KG1 (cell line): Measurements from ENCODE around the gene DAZAP1.
A peak's percentile ranks its signal among the peaks of the same experiment; 100 is the strongest.
"Not testable (repeated sequence)": the region's sequence is repeated elsewhere in the genome, so short reads cannot be mapped to it uniquely, and the experiment has no call there.

ENCODE experiments used
- DNase-seq: peaks from one replicate; lab custom pipeline; 2025; lab: John Stamatoyannopoulos, UW

DAZAP1 gene

DNA sequence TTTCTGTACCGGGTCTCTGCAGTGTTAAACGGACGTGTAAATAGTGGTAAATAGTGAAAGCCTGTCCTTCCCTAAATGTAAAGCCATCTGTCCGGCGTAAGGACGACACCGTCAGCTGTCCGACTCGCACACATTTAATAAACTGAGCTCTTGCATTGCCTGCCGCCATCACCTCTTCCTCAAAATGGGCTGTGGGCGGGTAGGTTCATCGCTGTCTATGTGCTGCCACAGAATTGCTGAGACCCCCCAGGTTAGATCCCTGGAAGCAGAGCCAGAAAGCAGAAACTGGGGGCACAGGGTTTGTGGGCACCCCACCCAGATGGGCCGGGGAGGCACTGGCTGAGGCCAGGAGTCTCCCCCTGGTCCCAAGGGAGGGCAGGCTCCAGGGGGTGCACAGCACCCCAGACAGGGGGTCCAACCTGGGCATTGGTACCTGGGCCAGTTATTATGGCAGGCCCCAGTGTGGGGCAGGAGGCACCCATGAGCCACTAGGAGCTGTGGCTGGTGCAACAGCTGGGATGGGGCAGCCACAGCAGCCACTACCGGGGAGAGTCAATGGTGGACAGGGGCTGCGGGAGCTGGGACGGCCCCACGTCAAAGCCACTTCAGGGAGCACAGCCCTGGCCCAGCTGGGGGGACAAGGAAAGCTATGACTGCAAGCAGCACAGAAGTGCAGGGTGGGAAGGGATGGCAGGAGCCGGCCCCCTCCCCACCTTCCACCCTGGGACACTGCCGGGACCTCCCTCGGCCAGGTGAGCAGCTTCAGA, 65.9 kb downstream of the DAZAP1 start:
- no peak for DNase-seq

DNA sequence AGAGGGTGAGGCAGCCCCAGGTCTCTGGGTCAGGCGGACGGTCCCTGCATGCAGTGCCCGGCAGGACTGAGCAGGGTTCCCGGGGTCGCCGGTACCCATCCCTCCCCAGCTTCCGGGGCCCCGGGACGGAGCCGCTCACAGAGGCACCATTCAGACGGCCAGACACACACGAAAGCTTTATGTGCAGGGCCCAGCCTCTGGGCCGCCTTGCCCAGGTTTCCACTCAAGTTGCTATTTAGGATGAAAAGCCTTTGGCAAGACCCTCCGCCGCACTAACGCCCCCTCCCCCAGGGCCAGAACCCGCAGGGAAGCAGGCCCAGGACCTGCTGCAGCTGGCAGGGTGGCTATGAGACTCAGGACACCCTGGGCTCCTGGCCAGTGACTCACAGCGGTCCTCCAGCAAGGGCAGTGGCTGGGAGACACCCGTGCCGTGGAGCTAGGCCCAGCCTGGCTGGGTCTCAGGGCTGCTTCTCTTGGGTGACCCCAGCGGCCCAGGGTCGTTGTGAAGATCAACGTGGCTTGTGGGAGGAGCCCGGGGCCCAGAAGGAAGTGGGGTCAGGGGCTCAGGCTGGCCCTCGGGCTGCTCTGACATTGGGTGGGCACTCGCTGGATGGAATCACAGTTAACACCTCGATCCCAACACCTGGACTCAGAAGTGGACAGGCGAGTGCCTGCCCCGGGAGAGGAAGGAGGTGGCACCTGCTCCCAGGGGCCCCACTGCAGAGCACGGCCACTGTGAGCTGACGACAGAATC, 66.8 kb downstream of the DAZAP1 start:
- no peak for DNase-seq

DNA sequence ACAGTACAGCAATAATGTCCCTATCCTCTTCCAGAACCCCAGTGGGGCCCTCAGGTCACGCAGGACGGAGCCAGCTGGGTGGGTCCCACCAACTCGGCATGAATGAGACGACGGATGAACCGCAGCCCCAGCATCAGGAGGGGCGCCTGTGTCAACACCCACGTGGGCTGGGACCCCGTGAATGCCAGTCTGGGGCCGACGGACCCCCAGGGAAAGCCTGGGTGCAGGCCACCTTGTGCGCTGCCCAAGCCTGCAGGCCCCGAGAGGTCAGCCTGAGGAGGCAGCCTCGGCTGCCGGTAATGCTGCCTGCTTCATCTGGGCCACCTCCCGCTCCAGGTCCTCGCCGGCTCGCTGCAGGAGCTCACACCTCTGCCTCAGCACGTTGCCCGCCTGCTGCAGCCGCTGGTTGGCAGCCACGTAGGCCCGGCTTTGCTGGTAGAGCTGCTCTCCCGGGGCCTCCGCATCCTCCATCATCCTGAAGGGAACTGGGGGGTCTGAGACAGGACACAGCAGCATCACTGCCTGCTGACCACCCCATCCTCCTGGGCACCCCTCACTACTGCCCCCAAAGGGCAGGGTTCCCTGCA, 67.5 kb downstream of the DAZAP1 start:
- DNase-seq = no peak

DNA sequence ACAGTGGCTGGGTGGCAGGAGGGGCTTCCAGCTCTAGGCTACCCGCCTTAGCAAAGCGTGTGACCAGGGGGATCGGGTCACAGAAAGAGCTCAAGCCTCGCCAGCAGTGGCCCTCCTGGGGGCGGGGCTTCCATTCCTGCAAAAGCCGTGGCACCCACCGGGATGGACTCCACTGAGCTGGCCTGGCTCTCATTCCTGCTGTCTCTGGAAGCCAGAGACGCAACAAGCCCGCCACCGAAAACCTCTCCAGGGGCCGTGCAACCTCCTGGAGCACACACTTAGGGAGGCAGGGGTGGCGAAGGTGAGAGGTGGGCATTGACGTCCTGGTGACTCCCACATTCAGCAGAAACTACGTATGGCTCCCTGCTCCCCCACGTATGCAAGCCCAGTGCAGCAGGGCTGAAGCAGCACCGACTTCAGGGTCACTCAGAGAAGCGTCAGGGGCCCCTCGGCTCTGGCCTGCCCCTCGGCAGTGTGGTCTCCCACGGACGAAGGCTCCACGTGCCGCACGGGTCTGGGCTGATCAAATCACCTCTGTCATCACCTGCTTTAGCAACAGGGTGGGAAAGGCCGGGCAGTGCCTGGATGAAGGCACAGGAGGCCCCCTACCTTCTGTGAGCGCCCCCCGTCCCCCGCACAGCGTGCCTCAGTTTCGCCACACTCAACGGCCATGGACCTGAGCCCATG, 68.5 kb downstream of the DAZAP1 start:
- no peak for DNase-seq

DNA sequence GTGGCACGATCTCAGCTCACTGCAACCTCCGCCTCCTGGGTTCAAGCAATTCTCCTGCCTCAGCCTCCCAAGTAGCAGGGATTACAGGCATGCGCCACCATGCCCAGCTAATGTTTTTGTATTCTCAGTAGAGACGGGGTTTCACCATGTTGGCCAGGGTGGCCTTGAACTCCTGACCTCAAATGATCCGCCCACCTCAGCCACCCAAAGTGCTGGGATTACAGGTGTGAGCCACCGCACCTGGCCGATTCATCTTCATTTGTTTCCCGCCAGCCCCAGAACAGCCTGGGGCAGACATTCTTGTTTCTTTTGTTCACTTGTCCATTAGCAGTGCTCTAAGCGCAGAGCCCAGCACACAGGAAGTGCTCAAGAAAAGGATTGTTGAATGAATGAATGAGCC, 69.7 kb downstream of the DAZAP1 start:
- DNase-seq = not testable (repeated sequence)

DNA sequence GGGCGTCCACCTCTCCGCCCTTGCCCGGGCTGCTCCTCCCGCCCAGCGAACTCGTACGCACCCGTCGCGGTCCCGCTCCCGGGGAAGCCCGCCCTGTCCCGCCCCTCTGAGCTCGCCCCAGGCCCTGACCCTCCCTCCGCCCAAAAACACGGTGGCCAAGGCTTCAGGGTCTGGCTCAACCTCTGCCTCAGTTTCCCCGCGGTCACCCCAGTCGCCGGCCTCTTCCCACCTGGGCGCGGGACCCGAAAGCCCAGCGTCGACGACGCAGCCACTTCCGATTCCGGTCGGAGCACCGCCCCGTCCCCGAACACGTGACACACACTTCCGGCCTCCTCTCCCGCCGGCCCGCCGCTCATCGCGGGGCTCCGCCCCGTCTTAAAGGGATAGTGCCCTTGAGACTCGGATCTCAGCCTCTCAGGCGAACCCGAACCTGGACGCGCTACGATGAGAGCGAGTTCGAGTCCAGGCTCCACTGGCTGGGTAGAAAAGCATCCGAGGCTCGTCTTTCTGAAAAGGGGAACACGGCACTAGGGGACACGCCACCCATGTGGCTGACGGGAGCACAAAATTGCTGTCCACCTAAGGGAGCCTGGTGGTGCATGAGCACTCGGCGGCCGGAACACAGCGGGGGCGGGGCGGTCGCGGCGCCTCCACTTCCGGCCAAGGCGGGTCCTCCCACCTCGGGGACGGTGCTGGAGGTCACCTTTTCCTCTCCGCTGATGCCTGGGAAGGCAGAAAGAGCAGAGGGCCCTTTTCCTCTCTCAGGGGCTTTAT, 71.7 kb downstream of the DAZAP1 start, which contains the start of gene C19orf25:
TSS of gene C19orf25 (minus strand) at position 282 of the 774 bp plus-strand sequence. CDS start 312 bp downstream, outside the sequence.
- DNase-seq = peak; percentile 87

DNA sequence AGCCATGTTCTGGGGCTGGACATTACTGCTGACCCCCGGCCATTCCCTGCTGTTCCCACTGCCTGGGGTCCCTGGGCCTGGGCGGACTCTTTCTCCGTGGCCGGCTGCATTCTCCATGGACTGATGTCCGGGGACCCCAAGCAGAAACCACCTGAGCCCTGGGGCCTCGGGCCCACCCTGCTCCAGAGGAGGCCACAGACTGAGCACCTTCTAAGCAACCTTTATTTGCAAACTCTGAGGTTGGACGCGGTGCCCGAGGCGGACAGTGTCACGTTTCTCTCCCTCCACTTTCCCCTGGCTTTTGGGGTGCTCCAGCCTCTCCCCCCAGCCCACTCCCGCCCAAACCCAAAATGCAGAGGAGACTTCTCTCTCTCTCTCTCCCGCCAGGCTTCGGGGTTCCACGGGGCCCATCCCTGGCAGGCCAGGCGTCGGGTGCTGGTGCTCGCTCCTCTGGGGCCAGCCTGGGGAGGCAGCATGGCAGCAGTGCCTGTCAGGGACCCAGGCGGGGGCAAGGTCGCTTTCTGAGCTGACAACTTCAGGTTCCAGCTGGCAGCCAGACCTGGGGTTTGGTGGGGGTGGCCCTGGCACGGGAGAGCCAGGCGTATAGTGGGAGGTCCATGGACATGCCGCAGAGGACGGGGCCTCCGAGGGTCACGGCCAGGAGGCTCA, 74.0 kb downstream of the DAZAP1 start:
- DNase-seq = no peak

DNA sequence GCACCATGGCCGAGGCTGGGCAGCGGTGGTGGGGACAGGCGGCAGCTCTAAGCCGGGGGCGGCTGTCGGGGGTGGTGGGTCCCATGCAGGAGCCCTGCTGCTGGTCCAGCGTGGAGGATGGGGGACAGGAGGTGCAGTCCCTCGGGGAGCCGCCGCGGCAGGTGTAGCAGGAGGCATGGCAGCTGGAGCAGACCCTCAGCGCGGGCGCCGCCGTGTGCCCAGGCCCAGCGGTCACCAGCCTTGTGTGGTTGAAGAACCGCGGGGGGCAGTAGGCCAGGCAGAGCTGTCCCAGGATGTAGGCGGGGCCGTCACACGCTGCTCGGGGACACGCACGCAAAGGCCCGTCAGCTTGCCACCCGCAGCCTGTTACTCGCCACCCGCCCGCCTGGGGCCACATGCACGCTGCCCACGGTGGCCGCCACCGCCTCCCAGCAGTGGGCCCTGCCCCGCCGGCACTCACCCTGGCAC, 74.5 kb downstream of the DAZAP1 start:
- DNase-seq = no peak

DNA sequence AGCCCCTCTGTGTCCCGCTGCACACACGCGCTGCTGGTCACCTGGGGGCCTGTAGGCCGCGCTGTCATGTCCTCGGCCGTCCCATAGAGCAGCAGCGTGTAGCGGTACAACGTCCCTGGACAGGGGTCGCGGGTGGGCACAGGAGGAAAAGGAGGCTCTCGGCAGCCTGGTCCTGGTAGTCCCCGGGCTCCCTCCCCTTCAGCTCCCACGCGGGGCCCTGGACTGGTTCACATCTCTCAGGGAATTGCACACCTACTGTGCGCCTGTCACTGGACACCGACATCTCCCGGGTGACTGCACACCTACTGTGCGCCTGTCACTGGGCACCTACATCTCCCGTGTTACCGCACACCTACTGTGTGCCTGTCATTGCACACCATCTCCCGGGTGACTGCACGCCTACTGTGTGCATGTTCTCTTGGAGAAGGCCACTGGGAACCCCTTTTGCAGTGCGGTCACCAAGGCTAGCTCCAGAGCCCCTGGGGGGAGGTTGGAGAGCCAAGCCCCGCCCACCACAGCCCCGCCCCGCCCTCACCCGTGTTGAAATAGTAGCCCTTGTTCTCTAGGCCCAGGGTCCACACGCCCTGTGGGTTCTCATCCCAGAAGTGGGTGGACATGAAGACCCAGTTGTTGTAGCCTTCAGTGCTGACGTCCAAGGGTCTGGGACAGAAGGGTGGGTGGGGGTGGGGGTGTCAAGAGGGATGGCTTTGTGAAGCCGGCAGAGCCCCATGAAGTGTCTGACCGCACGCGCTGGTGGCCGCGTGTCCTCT, 75.2 kb downstream of the DAZAP1 start:
- no peak for DNase-seq

DNA sequence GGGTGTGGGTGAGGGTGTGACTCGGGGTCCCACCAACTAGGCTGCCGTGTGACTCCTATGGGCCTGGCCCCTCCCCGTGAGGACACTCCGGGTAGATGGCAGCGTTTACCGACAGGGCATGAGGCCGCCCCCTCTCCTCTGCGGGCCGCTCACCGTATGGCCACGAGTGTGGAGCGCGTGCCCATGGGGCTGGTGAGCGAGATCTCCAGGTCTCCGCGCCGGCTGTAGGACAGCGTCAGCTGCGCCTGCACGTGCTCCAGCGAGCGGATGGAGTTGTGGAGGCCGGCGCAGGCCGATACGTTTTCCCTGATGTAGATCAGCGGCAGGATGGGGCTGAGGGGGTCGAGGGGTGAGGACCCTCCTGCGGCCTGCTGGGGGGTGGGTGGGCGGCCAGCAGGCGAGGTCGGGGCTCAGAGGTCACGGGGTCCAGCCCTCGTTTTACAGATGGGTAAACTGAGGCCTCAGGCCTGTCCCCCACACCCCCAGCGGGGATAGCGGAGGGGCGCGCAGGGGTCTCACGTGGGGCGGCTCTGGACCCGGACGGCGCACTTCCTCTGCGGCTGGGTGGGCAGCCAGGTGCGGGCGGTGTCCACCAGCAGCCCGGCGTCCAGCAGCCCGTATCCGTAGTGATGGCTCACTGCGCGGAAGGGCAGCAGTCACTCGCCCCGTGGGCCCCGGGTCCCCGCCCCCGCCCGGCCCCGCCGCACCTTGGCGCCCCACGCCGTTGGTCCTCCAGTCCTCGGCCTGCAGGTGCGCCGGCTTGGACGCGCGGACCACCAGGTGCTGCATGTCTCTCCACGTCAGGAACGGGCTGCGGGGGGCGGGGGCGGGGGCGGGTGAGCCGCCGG, 76.0 kb downstream of the DAZAP1 start:
- no peak for DNase-seq

DNA sequence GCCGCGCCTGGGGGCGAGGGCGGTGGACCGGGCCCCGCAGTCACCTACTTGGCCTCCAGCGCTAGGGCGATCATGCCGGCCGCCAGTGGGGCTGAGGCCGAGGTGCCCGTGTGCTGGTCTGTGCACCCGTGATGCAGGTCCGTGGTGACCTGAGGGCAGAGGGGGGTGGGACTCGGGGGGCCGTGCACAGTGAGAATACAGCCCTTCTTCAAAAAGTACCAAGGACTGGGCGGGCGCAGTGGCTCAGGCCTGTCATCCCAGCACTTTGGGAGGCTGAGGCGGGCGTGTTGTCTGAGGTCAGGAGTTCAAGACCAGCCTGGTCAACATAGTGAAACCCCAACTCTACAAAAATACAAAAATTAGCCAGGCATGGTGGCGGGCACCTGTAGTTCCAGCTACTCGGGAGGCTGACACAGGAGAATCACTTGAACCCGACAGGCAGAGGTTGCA, 76.6 kb downstream of the DAZAP1 start:
- no peak for DNase-seq
